Adrenal gland (tissue), 19 donors: ENCODE measurements around the gene FUT8. TPM values are rescaled to one million over a fixed set of nuclear protein-coding genes. Genes with fewer than 3 reads are reported as not detected.

Experiments
- DNase-seq, 7 donors: peaks; one replicate each; pipeline ENCODE4 v3.0.0-alpha.2; 2019 to 2020
- H3K27ac ChIP-seq, 5 donors: fragments of 200-600 bp; sonication (generic) in 4 of 5; 1 replicate in 3 of 5; 2 replicates in 2 of 5; pipeline versions ENCODE4 v1.5.1 to v1.8.0; 2016 to 2020; ENCODE audit warnings: mild to moderate bottlenecking in 1 of 5
- H3K27me3 ChIP-seq: fragments of 200-600 bp; 2 replicates; pipeline ENCODE4 v1.8.0; 2021
- H3K36me3 ChIP-seq, 2 donors: fragments of 200-600 bp; replicated peaks in 1 of 2; 1 replicate in 1 of 2; 2 replicates in 1 of 2; pipeline versions ENCODE4 v1.5.1 to v1.8.0; 2018 to 2022
- H3K4me1 ChIP-seq, 2 donors: fragments of 200-600 bp; replicated peaks in 1 of 2; 1 replicate in 1 of 2; 2 replicates in 1 of 2; pipeline versions ENCODE4 v1.5.1 to v1.8.0; 2018 to 2021
- H3K4me3 ChIP-seq, 4 donors: fragments of 200-600 bp; sonication (generic) in 3 of 4; one replicate each; pipeline ENCODE4 v1.5.1; 2016 to 2018
- H3K9me3 ChIP-seq, 3 donors: fragments of 200-600 bp; sonication (generic) in 1 of 3; replicated peaks in 1 of 3; 1 replicate in 2 of 3; 2 replicates in 1 of 3; pipeline versions ENCODE4 v1.5.1 to v1.8.0; 2016 to 2021
- POLR2A ChIP-seq, 2 donors: fragments of 450-650 bp; IDR thresholded peaks; one replicate each; pipeline ENCODE4 v1.6.1; 2017; ENCODE audit warnings: antibody characterized with exemption in 2 of 2, mild to moderate bottlenecking in 2 of 2, moderate library complexity in 1 of 2
- WGBS, 4 donors: extraction: QIAGEN DNeasy Blood & Tissue Kit in 2 of 4; methylation state at CpG; one replicate each; pipeline versions ENCODE4 v1.1.5 to v1.1.7; 2013 to 2017; 5-methylcytosine and 5-hydroxymethylcytosine counted together
- intact Hi-C, 2 donors: fragments of 100-400 bp; cut with DNase I; formaldehyde crosslinking; loops; one replicate each; pipeline versions ENCODE4 v1.14.1 to v1.15.0; 2022 to 2023
- long read RNA-seq, 10 donors: library from polyadenylated mRNA in 3 of 10; unstranded in 2 of 10; stranded (forward) in 1 of 10; transcript quantifications; one replicate each; pipeline ENCODE4 v2.0.0 and lab custom pipeline, GENCODE V29; 2021 to 2026
- polyA plus RNA-seq, 3 donors: library from polyadenylated mRNA; stranded (reverse); fragments of 200-250 nt in 2 of 3; fragments of 350-450 nt in 1 of 3; fragmentation: Illumina TruSeq in 1 of 3; extraction: RNeasy Lipid Tissue Mini Kit (QIAGEN cat#74804) in 1 of 3; gene quantifications; one replicate each; pipeline ENCODE4 v1.2.3, GENCODE V29; 2013 to 2014
- total RNA-seq, 9 donors: library from RNA; depleted of rRNA in 4 of 9; stranded (reverse); fragments of >200 nt in 4 of 9; fragments of 120-200 nt in 1 of 9; fragmentation: NEBNext Ultra II Directional in 1 of 9; extraction: Animal tissue kit (Norgen Biotek cat#: 25700) in 1 of 9; gene quantifications; one replicate each; pipeline versions ENCODE4 v1.1.0 to v1.2.4, GENCODE V29; 2013 to 2023
- TF ChIP-seq, protein P1 (sequence below), 6 experiments: fragments of 450-650 bp in 4 of 6; fragments of 200-600 bp in 2 of 6; sonication (generic) in 1 of 6; IDR thresholded peaks; 1 replicate in 5 of 6; 2 replicates in 1 of 6; pipeline versions ENCODE4 v1.5.1 to v1.8.0; 2016 to 2021; ENCODE audit warnings: antibody characterized with exemption in 6 of 6, mild to moderate bottlenecking in 2 of 6, moderate library complexity in 1 of 6
- donor health status: healthy with polysubstance abuse.
- donor health status: Bipolar disorder and iron deficiency.
- donor health status: DM: yes; HTN: yes; CAD: no.
- donor health status: DM: no; HTN: no; CAD: no.
- donor health status: DM: no; HTN: no; CAD: no.
- donor health status: DM: yes; HTN: yes; CAD: no.

Gene FUT8
- total RNA-seq (10 to 100 TPM; 14.3 to 32.1 (median 22.8) TPM), polyA plus RNA-seq (10 to 100 TPM in 1 of 3 donors, 1 to 10 TPM in 2; 7.8 to 19.1 (median 8.4) TPM)
- long read RNA-seq, donor 1, partial matches to known transcripts, result 8 of 8 reads
- long read RNA-seq, donor 1, other reads (novel, unspliced or antisense), result 0 of 8 reads
- long read RNA-seq, donor 2, result 0 reads
- long read RNA-seq, donor 3, full-length matches to known transcripts, result 1 of 1 reads
- long read RNA-seq, donor 3, partial matches to known transcripts, result 0 of 1 reads
- long read RNA-seq, donor 3, other reads (novel, unspliced or antisense), result 0 of 1 reads
- long read RNA-seq, donor 4, full-length matches to known transcripts, result 1 of 2 reads
- long read RNA-seq, donor 4, partial matches to known transcripts, result 1 of 2 reads
- long read RNA-seq, donor 4, other reads (novel, unspliced or antisense), result 0 of 2 reads
- long read RNA-seq, donor 5, full-length matches to known transcripts, result 11 of 20 reads
- long read RNA-seq, donor 5, partial matches to known transcripts, result 1 of 20 reads
- long read RNA-seq, donor 5, other reads (novel, unspliced or antisense), result 8 of 20 reads
- long read RNA-seq, donor 6, full-length matches to known transcripts, result 1 of 6 reads
- long read RNA-seq, donor 6, partial matches to known transcripts, result 0 of 6 reads
- long read RNA-seq, donor 6, other reads (novel, unspliced or antisense), result 5 of 6 reads
- long read RNA-seq, donor 7, result 0 reads
- long read RNA-seq, donor 8, partial matches to known transcripts, result 6 of 6 reads
- long read RNA-seq, donor 8, other reads (novel, unspliced or antisense), result 0 of 6 reads
- long read RNA-seq, donor 9, full-length matches to known transcripts, result 1 of 1 reads
- long read RNA-seq, donor 9, partial matches to known transcripts, result 0 of 1 reads
- long read RNA-seq, donor 9, other reads (novel, unspliced or antisense), result 0 of 1 reads
- long read RNA-seq, donor 10, result 0 reads

DNA sequence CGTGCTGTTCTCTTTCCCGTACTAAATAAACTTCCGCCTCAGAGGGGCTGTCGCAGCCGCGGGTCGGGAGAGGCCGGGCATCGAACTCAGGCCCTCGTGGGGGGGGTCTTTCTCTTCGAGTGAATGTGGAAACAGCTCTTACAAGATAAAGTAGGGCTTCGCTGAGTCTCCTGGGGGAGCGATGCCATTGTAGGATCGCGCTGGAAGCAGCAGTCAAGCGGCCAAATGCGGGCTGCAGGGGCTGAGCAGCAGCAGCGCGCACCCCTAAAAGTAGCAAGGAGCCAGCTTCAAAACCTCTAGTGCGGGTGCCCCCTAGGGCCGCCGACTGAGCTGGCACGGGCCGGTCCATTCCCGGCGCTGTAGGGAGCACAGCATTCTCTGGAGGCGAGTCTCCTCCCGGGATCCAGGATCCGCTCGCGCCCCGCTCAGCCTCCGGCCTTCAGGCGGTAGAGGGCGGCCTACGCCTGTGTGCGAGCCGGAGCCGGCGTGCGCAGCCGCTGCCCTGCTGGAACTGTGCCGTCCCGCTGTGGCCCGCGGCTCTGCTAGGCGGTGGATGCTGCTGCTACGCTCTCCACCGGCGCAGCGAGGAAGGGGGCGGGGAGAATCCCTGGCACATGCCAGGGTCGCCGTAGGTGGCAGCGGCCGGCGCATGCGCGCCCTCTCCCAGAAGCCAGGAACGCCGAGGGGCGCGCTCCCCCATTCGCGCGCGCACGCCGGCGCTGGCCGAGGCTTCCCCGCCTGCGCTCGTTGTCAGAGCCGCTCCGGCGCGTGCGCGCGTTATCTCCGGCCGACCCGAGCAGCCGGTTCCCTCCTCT is at the start of gene FUT8:
Gene FUT8, plus strand, starts transcription at position 699 of the 815 bp plus-strand sequence. CDS start 148,834 bp downstream, outside the sequence.
- DNase-seq, result peak; percentile 97 to 98 (median 97)
- no peaks in the 10 kb centered on the region for H3K27me3 ChIP-seq
- H3K27ac ChIP-seq, result peak within 1 kb of the TSS; percentile 82 to 94 (median 87)
- H3K9me3 ChIP-seq, result no peaks in the 10 kb centered on the region
- peak; percentile 88 to 93 for TF ChIP-seq POLR2A (IDR thresholded peaks at IDR 0.05)
- TF ChIP-seq, protein P1, sequence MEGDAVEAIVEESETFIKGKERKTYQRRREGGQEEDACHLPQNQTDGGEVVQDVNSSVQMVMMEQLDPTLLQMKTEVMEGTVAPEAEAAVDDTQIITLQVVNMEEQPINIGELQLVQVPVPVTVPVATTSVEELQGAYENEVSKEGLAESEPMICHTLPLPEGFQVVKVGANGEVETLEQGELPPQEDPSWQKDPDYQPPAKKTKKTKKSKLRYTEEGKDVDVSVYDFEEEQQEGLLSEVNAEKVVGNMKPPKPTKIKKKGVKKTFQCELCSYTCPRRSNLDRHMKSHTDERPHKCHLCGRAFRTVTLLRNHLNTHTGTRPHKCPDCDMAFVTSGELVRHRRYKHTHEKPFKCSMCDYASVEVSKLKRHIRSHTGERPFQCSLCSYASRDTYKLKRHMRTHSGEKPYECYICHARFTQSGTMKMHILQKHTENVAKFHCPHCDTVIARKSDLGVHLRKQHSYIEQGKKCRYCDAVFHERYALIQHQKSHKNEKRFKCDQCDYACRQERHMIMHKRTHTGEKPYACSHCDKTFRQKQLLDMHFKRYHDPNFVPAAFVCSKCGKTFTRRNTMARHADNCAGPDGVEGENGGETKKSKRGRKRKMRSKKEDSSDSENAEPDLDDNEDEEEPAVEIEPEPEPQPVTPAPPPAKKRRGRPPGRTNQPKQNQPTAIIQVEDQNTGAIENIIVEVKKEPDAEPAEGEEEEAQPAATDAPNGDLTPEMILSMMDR (IDR thresholded peaks at IDR 0.05), result peak; percentile 43 to 73 (median 52)
- peak within 1 kb of the TSS; percentile 46 to 92 (median 79) for H3K4me3 ChIP-seq
- peaks cover 0 to 15% of the 10 kb centered on the region in 2 donors for H3K4me1 ChIP-seq
- no peaks in the 10 kb centered on the region for H3K36me3 ChIP-seq
- 0% methylated on average over 6 to 85 of the region's 85 CpGs for WGBS, 4 donors
- intact Hi-C loops, result loop anchor here (5.0 kb wide), 4 partner anchors 185 to 545 kb away; no protein-coding TSS in a partner anchor

GRCh38 chr14:65366802-65367565 is 45.5 kb upstream of the FUT8 start:
- no peak for DNase-seq
- H3K9me3 ChIP-seq, result no peaks in the 10 kb centered on the region
- 70 to 85% (median 75%) methylated on average over 3 of the region's 3 CpGs for WGBS, 4 donors
- no peaks in the 10 kb centered on the region for H3K36me3 ChIP-seq
- H3K4me1 ChIP-seq, result no peaks in the 10 kb centered on the region
- no peak overlapping the region for H3K4me3 ChIP-seq
- no peak for TF ChIP-seq POLR2A (IDR thresholded peaks at IDR 0.05)
- TF ChIP-seq, protein P1 (IDR thresholded peaks at IDR 0.05), result no peak
- intact Hi-C loops, result no loop called here
- no peak overlapping the region for H3K27ac ChIP-seq
- no peaks in the 10 kb centered on the region for H3K27me3 ChIP-seq

- Histone ChIP-seq H3K27ac (no peak overlapping the region), H3K4me3 (no peak overlapping the region), H3K9me3 (no peaks in the 10 kb centered on the region), H3K27me3 (no peaks in the 10 kb centered on the region), H3K36me3 (no peaks in the 10 kb centered on the region), H3K4me1 (no peaks in the 10 kb centered on the region)
- no peak for DNase-seq
- WGBS, 4 donors, result 72 to 95% (median 90%) methylated on average over 1 of the region's 1 CpG
- intact Hi-C loops, result no loop called here
- TF ChIP-seq, protein P1 (IDR thresholded peaks at IDR 0.05), result no peak
- TF ChIP-seq POLR2A (IDR thresholded peaks at IDR 0.05), result no peak
Measured at GRCh38 chr14:65369560-65369959, 43.0 kb upstream of the FUT8 start.
